Chondrocyte (in vitro differentiated cells): ENCODE results near the gene KLHL18. TPM values are rescaled to one million over a fixed set of nuclear protein-coding genes. Genes with fewer than 3 reads are reported as not detected.
"Not testable (repeated sequence)": the region's sequence is repeated elsewhere in the genome, so short reads cannot be mapped to it uniquely, and the experiment has no call there.

Experiments used
- DNase-seq: peaks from one replicate; pipeline ENCODE4 v3.0.0; 2021; ENCODE audit warnings: mixed read lengths, low spot score
- H3K27ac Mint-ChIP-seq: one replicate; pipeline ENCODE4 v1.8.0; 2021; ENCODE audit warnings: mild to moderate bottlenecking, moderate library complexity, mixed read lengths; ENCODE audit not compliant: unreplicated experiment
- H3K27me3 Mint-ChIP-seq: 2 replicates; pipeline ENCODE4 v1.8.0; 2021; ENCODE audit warnings: low read depth, mixed read lengths
- H3K36me3 Mint-ChIP-seq: 2 replicates; pipeline ENCODE4 v1.8.0; 2021; ENCODE audit warnings: low read depth, mixed read lengths
- H3K4me1 Mint-ChIP-seq: 2 replicates; pipeline ENCODE4 v1.8.0; 2021; ENCODE audit warnings: low read depth, mild to moderate bottlenecking, mixed read lengths
- H3K4me3 Mint-ChIP-seq: one replicate; pipeline ENCODE4 v1.8.0; 2021; ENCODE audit warnings: mild to moderate bottlenecking, moderate library complexity, mixed read lengths; ENCODE audit not compliant: unreplicated experiment
- H3K9me3 Mint-ChIP-seq: 2 replicates; pipeline ENCODE4 v1.8.0; 2021; ENCODE audit warnings: low read depth, mixed read lengths
- total RNA-seq: library from RNA; stranded (reverse); gene quantifications from 3 replicates; pipeline ENCODE4 v1.2.1, GENCODE V29; 2021
- TF ChIP-seq, protein P1 (sequence below): fragments of 200-600 bp; sonication (generic); IDR thresholded peaks from 2 replicates; pipeline ENCODE4 v1.5.0; 2021; ENCODE audit warnings: antibody characterized with exemption, mild to moderate bottlenecking, moderate library complexity

Gene KLHL18
- total RNA-seq, 1 donor from 2014 or later: 31.9 TPM

DNA sequence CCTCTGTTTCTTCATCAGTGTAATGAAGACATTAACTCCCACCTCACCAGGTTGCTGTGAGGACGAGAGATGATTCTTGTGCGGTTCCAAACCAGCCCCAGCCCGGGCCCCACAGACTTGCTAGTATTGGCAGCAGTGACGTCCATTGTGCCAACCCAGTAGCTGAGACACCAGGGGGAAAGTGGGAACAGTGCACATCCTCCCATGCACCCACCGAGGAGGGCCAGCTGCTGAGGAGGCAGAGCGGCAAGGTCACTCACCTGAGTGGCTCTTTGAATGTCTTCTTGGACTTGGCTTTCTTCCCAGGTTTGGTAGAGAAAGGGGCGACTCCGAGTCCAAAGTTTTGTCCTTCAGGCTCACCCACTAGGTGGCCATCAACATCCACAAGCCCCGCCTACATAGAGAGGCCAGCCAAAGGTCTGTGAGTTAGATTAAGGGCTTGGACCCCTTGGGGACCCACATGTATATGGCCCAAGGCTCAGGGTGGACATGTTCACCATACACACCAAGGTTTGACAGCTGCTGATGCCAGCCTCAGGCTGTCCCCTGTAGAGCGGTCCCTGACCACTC, 38.1 kb upstream of the KLHL18 start:
- no peaks in the 10 kb centered on the region for H3K4me1 Mint-ChIP-seq
- H3K36me3 Mint-ChIP-seq: no peaks in the 10 kb centered on the region
- DNase-seq: peak; percentile 63
- no peak overlapping the region for H3K27ac Mint-ChIP-seq
- TF ChIP-seq, protein P1, sequence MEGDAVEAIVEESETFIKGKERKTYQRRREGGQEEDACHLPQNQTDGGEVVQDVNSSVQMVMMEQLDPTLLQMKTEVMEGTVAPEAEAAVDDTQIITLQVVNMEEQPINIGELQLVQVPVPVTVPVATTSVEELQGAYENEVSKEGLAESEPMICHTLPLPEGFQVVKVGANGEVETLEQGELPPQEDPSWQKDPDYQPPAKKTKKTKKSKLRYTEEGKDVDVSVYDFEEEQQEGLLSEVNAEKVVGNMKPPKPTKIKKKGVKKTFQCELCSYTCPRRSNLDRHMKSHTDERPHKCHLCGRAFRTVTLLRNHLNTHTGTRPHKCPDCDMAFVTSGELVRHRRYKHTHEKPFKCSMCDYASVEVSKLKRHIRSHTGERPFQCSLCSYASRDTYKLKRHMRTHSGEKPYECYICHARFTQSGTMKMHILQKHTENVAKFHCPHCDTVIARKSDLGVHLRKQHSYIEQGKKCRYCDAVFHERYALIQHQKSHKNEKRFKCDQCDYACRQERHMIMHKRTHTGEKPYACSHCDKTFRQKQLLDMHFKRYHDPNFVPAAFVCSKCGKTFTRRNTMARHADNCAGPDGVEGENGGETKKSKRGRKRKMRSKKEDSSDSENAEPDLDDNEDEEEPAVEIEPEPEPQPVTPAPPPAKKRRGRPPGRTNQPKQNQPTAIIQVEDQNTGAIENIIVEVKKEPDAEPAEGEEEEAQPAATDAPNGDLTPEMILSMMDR: no peak
- H3K9me3 Mint-ChIP-seq: no peaks in the 10 kb centered on the region
- H3K27me3 Mint-ChIP-seq: no peaks in the 10 kb centered on the region
- H3K4me3 Mint-ChIP-seq: no peak overlapping the region

DNA sequence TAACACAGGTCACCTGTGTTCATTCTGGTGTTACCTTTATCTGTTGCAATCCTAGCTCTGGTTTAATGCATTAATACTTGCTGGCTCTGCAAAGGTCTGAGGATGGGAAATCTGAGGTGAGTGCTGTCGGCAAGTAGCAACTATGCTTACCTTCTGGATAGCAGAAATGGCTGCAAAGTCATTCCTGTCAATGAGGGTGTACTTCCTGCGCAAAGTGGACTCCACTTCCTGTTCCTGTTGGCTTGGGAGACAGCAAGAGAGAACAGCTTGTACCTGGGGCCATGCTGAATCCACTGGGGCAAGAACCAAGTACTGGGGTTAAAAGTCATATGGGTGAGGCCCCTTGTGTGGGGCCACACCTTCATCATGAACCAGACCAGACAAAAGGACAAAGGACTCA, 37.5 kb upstream of the KLHL18 start:
- Mint-ChIP-seq H3K36me3 (no peaks in the 10 kb centered on the region), H3K9me3 (no peaks in the 10 kb centered on the region), H3K4me1 (no peaks in the 10 kb centered on the region), H3K4me3 (no peak overlapping the region), H3K27me3 (no peaks in the 10 kb centered on the region), H3K27ac (no peak overlapping the region)
- TF ChIP-seq, protein P1: no peak
- DNase-seq: peak; percentile 4

DNA sequence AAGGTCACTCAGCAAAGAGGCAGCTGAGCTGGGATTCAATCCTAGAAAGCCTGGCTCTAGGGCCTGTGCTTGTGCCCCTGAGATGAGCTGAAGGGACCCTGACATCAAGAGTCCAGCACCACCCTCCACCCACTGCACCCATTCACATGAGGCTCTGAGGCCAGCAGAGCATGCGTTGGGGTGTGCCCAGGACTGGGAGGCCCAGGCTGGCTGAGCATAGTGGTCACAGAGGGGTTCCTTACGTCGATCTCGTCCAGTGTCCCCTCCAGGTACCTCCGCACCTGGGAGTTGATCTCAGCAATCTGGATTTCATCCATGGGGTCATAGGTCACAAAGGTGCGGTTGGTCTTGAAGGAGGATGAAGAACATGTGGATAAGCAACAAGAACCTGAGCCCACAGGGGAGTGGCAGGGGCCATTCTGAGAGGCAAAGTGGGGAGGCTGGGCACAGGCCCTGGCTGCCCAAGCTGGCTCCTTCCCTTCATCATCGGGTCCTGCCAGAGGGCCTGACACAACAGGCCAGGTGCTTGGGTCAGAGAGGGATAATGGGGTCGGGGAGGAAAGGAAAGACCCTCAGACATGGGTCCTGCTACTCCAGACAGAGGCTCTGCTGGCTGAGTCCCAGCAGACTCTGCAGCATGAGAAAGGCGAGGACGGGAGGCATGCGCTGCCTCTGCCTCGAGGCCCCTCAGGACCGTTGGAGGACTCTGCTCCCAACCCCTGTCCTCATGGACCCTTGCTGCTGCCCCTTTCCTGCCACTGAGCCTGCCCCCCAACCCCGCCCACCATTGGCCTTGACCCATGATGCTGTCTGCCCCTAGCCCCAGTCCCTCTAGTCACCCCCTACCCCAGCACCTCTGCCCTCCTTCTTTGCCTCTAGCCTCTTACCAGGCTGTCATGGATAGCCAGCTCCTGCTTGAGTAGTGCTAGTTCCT, 35.3 kb upstream of the KLHL18 start:
- peak; percentile 75 for DNase-seq
- H3K4me1 Mint-ChIP-seq: no peaks in the 10 kb centered on the region
- H3K27ac Mint-ChIP-seq: no peak overlapping the region
- H3K27me3 Mint-ChIP-seq: peaks cover 2% of the 10 kb centered on the region
- H3K4me3 Mint-ChIP-seq: no peak overlapping the region
- no peaks in the 10 kb centered on the region for H3K9me3 Mint-ChIP-seq
- no peaks in the 10 kb centered on the region for H3K36me3 Mint-ChIP-seq
- TF ChIP-seq, protein P1: no peak

- Mint-ChIP-seq H3K36me3 (no peaks in the 10 kb centered on the region), H3K27me3 (peaks cover 2% of the 10 kb centered on the region), H3K9me3 (no peaks in the 10 kb centered on the region), H3K4me3 (no peak overlapping the region), H3K27ac (no peak overlapping the region), H3K4me1 (no peaks in the 10 kb centered on the region)
- TF ChIP-seq, protein P1: peak; percentile 71
- peak; percentile 42 for DNase-seq
Measured at GRCh38 chr3:47250309-47251060, 32.3 kb upstream of the KLHL18 start.

DNA sequence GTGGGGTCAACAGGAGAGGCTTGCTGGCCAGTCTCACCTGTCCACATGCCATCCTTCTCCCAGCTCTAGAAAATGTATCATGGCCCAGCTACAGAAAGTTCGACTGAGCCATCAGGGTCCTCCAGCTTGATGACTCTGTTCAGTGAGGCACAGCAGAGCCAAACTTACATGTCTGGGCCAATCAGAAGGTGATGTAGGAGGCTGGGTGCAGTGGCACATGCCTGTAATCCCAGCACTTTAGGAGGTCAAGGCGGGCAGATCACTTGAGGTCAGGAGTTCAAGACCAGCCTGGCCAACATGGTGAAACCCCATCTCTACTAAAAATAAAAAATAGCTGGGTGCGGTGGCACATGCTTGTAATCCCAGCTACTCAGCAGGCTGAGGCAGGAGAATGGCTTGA, 31.7 kb upstream of the KLHL18 start:
- not testable (repeated sequence) for H3K4me3 Mint-ChIP-seq

More for the DNA sequence above, 31.7 kb upstream of the KLHL18 start:
- not testable (repeated sequence) for H3K36me3 Mint-ChIP-seq, H3K27ac Mint-ChIP-seq, H3K4me1 Mint-ChIP-seq, H3K9me3 Mint-ChIP-seq, H3K27me3 Mint-ChIP-seq
- peak; percentile 10 for DNase-seq
